22Rv1 (cell line): Measurements from ENCODE around the gene MAGI1.

Experiments used
- CTCF ChIP-seq: fragments of 450-650 bp; IDR thresholded peaks from 2 replicates; pipeline ENCODE4 v1.5.1; 2017; ENCODE audit warnings: mild to moderate bottlenecking
- ZFX ChIP-seq: fragments of 450-650 bp; IDR thresholded peaks from 2 replicates; pipeline ENCODE4 v1.6.1; 2017; ENCODE audit warnings: antibody characterized with exemption, borderline replicate concordance

- TF ChIP-seq CTCF (no peak), ZFX (no peak)
These were observed 34.5 kb downstream of the MAGI1 start for GRCh38 chr3:66004244-66004643.
